ENCODE results near the gene ARL9.

ARL9 gene

GRCh38 chr4:56505269-56506130, at the start of gene ARL9:
Gene ARL9 (plus strand): TSS chr4:56505791. CDS start chr4:56505863, 72 bp downstream.
- DNase-seq, result peak; percentile 57

DNA sequence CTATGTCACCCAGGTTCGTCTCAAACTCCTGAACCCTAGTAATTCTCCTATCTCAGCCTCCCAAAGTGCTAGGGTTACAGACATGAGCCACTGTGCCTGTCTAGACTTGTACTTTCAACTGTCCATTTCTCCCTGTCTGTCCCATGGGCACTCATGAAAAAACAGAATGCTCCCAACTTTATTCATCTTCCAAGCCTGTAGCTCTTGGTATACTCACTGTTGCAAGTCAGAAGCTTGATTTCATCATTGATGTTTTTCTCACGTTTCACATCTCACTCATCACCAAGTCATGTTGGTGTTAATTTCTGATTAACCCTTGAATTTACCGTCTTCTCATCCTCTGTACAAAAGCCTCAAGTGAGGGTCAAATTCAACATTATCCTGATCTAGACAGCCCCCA, 45.5 kb upstream of the ARL9 start:
- DNase-seq, result peak; percentile 30

- no peak for DNase-seq
These were observed 43.4 kb upstream of the ARL9 start for GRCh38 chr4:56462157-56462556.

DNA sequence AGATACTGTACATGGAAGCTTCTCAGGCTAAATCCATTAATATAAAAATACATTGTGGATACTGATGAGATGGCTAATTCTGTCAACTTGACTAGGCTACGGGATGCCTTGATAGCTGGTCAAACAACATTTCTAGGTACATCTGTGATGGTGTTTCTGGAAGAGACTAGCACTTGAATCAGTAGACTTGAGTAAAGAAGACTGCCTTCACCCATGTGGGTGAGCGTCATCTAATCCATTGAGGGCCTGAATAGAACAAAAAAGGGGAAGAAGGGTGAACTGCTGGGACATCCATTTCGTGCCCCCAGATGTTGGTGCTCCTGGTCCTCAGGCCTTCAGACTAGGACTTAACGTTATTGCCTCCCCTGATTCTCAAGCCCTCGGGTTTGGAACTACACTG, 41.9 kb upstream of the ARL9 start:
- no peak for DNase-seq

GRCh38 chr4:56464581-56464980, 41.0 kb upstream of the ARL9 start:
- DNase-seq, result no peak

- peak; percentile 17 for DNase-seq
These were observed 39.8 kb upstream of the ARL9 start for GRCh38 chr4:56465599-56466295.

GRCh38 chr4:56466296-56466761, 39.3 kb upstream of the ARL9 start:
- peak; percentile 80 for DNase-seq

DNA sequence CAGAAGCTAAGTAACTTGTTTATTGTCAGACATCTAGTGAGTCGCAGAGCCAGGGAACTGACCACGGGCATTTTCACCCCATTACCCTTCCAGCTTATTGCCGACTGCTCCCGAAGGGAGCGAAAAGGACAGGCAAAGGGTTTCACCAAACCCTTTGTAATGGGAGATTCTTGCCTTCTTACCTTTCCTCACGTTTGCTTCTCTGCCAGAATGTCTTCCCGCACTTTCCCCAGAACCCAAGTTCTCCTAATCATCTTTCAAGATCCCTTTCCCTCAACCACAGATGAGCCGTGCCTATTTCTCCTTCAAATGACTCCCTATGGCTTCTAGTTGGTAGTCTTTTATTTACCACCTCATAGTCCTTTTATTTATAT, 38.7 kb upstream of the ARL9 start:
- no peak for DNase-seq

GRCh38 chr4:56467284-56468096, 38.1 kb upstream of the ARL9 start, which contains the start of gene SRP72:
Gene SRP72 (plus strand): TSS chr4:56467617. CDS start chr4:56467636, 19 bp downstream.
- peak; percentile 87 for DNase-seq

GRCh38 chr4:56468097-56468422, 37.5 kb upstream of the ARL9 start:
- no peak for DNase-seq

DNA sequence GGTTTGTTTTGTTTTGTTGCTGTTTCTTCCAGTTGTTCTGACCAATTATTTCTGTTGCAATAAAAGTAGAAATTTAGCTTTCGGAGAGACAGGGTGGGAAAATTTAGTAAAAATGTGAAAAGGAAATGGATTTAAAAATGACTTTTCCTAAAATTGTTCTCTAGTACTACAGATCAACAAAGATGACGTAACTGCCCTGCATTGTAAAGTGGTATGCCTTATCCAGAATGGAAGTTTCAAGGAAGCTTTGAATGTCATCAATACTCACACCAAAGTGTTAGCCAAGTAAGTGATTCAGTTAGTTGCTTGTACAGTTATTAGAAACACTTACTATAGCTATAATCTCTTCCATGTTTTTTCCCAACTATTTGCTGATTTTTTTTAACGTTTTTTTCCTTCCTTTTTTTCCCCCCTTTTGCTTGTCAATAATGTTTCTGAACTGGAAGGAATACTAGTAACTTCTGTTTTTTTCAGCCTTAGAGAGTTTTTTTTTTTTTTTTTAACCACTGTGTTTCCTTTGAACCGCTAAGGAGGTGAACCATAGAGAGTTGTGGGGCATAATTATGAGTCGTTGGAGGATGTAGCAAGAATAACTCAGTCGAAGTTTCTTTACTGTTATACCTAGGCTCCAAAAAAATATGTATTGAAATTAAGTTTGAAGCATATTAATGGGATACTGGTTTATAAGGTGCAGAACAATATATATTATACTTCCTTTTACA, 35.9 kb upstream of the ARL9 start:
- no peak for DNase-seq

- DNase-seq, result no peak
These were observed 29.7 kb upstream of the ARL9 start for GRCh38 chr4:56475917-56476316.

- no peak for DNase-seq
These were observed 28.3 kb upstream of the ARL9 start for GRCh38 chr4:56477192-56477702.

DNA sequence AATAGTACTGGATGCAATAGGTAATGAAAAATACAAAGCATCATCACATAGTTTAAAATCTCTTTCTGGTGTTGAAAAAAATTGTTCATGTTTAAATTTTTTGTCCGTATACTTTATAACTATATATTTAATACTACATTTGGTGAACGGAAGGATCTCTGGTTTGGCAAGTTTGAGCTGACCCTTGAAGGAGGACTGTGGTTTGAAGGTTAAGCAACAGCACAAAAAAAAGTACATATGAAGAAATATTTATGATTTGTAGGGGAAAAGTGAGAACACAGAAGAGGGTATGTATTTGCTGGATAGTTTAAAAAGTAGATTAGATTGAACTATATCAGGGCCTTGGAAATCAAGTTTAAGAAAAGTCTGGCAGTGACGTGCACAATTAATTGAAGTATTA, 24.9 kb upstream of the ARL9 start:
- DNase-seq, result no peak

DNA sequence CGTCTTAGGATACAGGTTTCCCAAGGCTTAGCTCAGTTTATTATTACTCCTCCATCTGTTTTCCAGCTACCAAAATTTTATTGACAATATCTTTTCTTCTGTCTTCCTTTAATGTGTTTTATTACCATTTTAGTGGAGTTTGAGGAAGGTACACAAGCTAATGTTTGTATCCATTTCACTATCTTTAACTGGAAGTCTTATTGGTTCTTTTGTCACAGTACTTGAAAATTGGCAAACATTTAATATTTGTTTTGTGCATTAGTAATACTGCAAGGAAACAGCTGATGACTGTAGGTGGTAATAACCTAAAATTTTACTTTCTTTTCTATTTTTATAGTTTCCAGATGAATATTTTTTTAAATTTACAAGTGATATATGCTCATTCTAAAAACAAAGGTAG, 9.3 kb upstream of the ARL9 start:
- no peak for DNase-seq

GRCh38 chr4:56511098-56511497, 5.5 kb downstream of the ARL9 start:
- no peak for DNase-seq

DNA sequence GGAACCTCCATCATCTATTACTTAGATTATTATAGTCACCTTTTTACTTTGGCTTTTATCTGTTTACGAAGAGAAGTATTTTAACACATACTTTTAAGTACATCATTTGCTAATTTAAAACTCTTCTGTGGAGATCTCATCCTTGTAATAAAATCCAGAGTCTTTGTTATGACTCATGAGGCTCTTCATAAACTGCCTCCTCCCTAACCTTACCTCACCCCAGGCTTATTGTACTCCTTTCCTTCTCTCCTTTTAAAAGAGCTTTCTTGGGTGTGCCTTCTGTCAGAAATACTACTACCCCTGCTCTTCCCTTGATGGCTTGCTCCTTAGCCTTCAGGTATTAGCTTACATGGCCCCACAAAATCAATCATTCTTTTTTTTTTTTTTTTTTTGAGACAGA, 6.6 kb downstream of the ARL9 start:
- DNase-seq, result peak; percentile 10

DNA sequence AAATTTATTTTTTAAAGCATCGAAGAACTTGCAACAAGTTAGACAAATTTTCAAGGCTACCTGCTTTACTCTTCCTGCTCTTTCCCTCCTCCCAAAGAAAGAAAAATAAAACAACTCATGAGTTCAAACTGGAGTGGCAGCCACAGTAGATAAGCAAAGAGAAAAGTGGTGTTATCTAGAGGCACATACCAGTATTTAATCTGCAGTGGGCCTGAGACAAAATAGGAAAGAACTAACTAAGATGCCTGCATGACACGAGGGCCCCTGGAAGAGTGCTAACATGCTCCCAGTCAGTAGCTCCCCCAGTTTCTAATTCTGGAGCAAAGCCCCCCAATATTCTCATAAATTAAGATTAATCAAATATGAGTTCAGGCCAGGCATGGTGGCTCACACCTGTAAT, 7.9 kb downstream of the ARL9 start:
- DNase-seq, result no peak

- peak; percentile 81 for DNase-seq
These were observed 24.9 kb downstream of the ARL9 start for GRCh38 chr4:56530269-56531148.

DNA sequence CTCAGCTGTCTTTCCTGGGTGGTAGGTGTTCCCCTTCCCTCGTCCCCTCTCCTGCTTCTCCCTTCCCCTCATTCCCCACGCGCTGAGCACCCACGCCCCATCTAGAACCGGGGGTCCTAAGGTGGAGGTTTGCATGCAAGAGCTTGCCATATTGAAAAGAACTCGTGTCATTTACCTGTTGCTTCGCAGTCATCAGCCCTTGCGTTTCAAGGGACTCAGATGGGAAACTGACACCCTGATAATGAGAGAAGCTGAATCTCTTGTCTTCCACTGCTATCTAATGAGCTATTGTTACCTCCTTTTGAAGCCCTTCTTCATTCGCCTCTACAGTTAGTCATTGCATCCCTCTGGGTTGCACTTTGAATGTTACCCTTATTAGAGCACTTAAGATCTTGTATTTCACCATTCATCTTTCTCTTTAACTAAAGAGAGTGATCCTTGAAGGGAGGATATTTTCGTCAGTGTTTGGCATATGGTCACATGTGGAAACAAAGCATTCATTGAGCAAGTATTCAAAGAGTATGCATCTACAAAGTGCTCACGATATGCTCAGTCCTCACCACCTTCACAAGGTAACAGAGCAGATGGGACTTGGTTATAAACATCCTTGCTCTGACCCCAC, 25.7 kb downstream of the ARL9 start:
- no peak for DNase-seq

DNA sequence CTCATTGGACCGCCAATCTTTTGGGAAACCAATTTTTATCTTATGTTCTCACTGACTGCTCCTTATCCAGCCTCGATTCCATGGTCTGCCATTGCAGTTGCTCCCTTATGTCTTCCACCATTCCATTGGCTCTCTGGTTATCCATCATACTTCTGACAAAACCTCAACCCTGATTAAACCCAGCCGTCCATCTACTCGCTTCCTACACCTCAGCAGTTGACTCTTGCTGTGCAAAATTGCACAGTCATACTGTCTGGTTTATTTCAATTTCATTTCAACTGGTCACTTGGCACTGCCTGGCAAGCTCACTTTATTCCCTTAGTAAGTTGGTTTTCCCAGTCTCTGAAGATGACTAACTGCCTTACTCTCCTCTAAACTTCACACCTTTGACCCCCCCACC, 26.2 kb downstream of the ARL9 start:
- DNase-seq, result no peak
